ENCODE measurements around the gene FCHSD1. TPM values are rescaled to one million over a fixed set of nuclear protein-coding genes. Genes with fewer than 3 reads are reported as not detected.

The FCHSD1 gene
- total and polyA plus RNA-seq, 2 donors (not counting 3 experiments of a cell fraction or from before 2014, with no cell fraction given): 35.1 to 37.0 TPM

- Histone ChIP-seq H3K9me1 (replicated peaks; ENCODE audit: control insufficient read depth, extremely low read depth, insufficient read depth, low read length) (no peaks in the 10 kb centered on the region), H4K20me1 (replicated peaks; ENCODE audit: control insufficient read depth, extremely low read depth, insufficient read depth, low read length) (no peaks in the 10 kb centered on the region), H3K36me3 (ENCODE audit: control insufficient read depth in 2 of 2, extremely low read depth in 1 of 2, insufficient read depth in 2 of 2, low read length in 2 of 2) (no peaks in the 10 kb centered on the region), H3K27me3 (ENCODE audit: control insufficient read depth in 2 of 2, insufficient read depth in 2 of 2, low read length in 2 of 2) (no peaks in the 10 kb centered on the region), H3K9me3 (replicated peaks; ENCODE audit: control insufficient read depth, insufficient read depth, low read length) (no peaks in the 10 kb centered on the region), H3K9ac (replicated peaks; ENCODE audit: extremely low read depth, insufficient read depth, low read length) (no peak overlapping the region), H3K27ac (ENCODE audit: insufficient read depth, low read depth, low read length) (no peak overlapping the region), H3K79me2 (ENCODE audit: control insufficient read depth, insufficient read depth, low read length) (peaks cover 38% of the 10 kb centered on the region), H2AFZ (ENCODE audit: low read depth, low read length) (no peak overlapping the region), H3K4me1 (ENCODE audit: control insufficient read depth, extremely low read depth, insufficient read depth, low read length) (peaks cover 16% of the 10 kb centered on the region), H3K4me2 (ENCODE audit: insufficient read depth, low read length) (no peak overlapping the region), H3K4me3 (replicated peaks in 1 of 3; ENCODE audit: insufficient read depth in 1 of 3, low read depth in 1 of 3, low read length in 3 of 3) (no peak overlapping the region)
- intact Hi-C loops (cut with micrococcal nuclease) (no loop called here), dilution Hi-C loops (cut with MboI; ENCODE audit: extremely low pct_ligation_motif_present, low sequenced_read_pairs) (no loop called here)
- no TSS peak for BruUV-seq (replicated peaks)
- peak; percentile 26 for FAIRE-seq
- ChIA-PET POLR2A (no interaction called here), CTCF (interaction anchor here (1.1 to 3.3 kb wide), 4 partner anchors 16 to 44 kb away, joined by 3 to 53 read pairs (median 3); partner anchors contain the start of gene DIAPH1)
- peak; percentile 9 for DNase-seq (ENCODE audit: low read depth, low spot score)
- no peak for TF ChIP-seq EZH2 (IDR thresholded peaks at IDR 0.05; ENCODE audit: borderline replicate concordance, low read depth, low read length, severe bottlenecking)
- TF ChIP-seq POLR2A (IDR thresholded peaks at IDR 0.05; ENCODE audit: low read depth, low read length): no peak
- no peak for TF ChIP-seq JUN (IDR thresholded peaks at IDR 0.05; ENCODE audit: borderline replicate concordance, insufficient read depth, insufficient read length, low read depth)
- no peak for TF ChIP-seq FOS (IDR thresholded peaks at IDR 0.05; ENCODE audit: borderline replicate concordance, insufficient read depth, low read length)
- no peak for TF ChIP-seq MAX (IDR thresholded peaks at IDR 0.05; ENCODE audit: insufficient read depth, insufficient read length)
- no peak for TF ChIP-seq MYC (IDR thresholded peaks at IDR 0.05; ENCODE audit: low read depth, low read length)
- TF ChIP-seq POLR2AphosphoS5 (IDR thresholded peaks at IDR 0.05; ENCODE audit: insufficient read depth, low read depth, low read length): no peak
- no peak for TF ChIP-seq GATA2 (IDR thresholded peaks at IDR 0.05; ENCODE audit: insufficient read depth, insufficient read length, low read depth, low read length)
- no peak for TF ChIP-seq CTCF (IDR thresholded peaks at IDR 0.05; ENCODE audit: extremely low read depth in 1 of 2, insufficient read depth in 1 of 2, low read depth in 1 of 2, low read length in 2 of 2)
Observed at GRCh38 chr5:141597394-141597793, 53.8 kb downstream of the FCHSD1 start.

All from endothelial cell of umbilical vein (primary cell).